Measurements from ENCODE around the gene DNAH14.

DNA sequence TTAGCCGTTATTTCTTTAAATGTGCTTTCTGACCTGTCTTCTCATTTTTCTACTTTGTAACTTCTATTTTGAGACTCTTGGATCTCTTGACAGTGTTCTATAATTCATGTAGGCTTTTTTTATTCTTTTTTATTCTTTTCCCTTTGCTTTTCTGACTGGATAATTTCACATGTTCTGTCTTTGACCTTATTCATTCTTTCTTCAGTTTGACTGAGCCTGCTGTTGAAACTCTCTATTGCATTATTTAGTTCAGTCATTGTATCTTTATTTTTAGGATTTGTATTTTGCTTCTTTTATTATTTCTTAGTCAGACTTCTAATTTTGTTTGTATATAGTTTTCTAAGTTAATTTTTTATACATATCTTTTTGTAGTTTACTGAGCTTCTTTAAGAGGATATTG, 66.1 kb downstream of the DNAH14 start:
- no peak for TF ChIP-seq POLR2AphosphoS5 (IDR thresholded peaks at IDR 0.05)
- TF ChIP-seq, protein P1, sequence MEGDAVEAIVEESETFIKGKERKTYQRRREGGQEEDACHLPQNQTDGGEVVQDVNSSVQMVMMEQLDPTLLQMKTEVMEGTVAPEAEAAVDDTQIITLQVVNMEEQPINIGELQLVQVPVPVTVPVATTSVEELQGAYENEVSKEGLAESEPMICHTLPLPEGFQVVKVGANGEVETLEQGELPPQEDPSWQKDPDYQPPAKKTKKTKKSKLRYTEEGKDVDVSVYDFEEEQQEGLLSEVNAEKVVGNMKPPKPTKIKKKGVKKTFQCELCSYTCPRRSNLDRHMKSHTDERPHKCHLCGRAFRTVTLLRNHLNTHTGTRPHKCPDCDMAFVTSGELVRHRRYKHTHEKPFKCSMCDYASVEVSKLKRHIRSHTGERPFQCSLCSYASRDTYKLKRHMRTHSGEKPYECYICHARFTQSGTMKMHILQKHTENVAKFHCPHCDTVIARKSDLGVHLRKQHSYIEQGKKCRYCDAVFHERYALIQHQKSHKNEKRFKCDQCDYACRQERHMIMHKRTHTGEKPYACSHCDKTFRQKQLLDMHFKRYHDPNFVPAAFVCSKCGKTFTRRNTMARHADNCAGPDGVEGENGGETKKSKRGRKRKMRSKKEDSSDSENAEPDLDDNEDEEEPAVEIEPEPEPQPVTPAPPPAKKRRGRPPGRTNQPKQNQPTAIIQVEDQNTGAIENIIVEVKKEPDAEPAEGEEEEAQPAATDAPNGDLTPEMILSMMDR (IDR thresholded peaks at IDR 0.05): no peak
- no peak for TF ChIP-seq EP300 (IDR thresholded peaks at IDR 0.05)
- TF ChIP-seq POLR2A (IDR thresholded peaks at IDR 0.05): no peak
